NCI-H82 treated with DMSO at 0.1 percent for 48 hours (cell line): Measurements from ENCODE around the gene FPGS.

Experiments
- DNase-seq: peaks from one replicate; lab custom pipeline; 2025; ENCODE audit not compliant: unreplicated experiment; lab: John Stamatoyannopoulos, UW

FPGS gene

DNA sequence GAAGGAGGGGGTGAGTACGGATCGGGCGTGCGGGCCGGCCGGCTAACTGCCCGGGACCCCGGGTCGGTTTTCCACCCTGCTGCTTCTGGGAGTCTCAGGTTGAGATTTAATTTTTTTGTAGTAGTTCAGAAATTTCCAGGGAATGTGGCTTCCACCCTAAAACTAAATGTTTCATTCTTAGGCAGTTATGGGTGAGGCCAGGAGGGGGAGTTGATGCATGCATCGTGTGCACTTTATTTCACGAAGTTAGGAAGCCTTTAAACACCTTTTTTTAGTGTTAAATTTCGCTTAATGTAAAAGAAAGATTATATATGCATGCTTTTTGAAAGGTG lies 15.9 kb upstream of the FPGS start:
- DNase-seq, result no peak

GRCh38 chr9:127788337-127789011 lies 14.2 kb upstream of the FPGS start:
- DNase-seq, result no peak

GRCh38 chr9:127789179-127789578 lies 13.5 kb upstream of the FPGS start:
- DNase-seq, result no peak

DNA sequence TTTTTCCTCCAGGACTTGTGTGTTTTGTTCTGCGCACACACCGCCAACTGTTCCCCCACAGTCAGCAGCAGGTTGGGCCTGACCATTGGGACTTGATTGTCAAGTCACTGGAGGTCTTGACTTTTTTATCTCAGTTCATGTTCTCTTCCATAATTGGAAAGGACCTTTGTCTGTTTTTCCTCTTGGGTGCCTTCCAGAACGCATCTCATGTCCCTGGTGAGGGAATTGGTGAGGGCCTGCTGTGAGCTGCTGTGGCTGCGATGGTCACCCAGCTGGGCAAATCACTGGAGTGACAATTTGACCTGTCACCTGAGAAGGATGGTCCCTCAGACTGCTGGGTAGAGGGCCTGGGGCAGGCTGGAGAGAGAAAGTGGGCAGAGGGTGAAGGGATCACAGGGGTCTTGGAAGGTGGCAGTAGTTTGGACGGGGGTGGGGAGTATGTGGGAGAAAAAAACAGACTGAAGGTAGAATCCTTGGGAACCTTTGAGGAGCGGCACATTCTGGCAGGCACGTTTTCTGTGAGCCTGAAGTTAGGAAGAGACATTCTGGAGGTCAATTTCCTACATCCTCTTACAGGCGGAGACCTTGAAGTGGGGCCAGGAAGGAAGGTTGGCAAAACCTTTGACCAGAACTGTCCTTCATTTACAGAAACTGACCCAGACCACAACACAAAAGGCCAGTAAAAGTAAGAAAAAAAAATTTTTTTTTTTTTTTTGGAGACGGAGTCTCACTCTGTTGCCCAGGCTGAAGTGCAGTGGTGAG lies 12.4 kb upstream of the FPGS start:
- DNase-seq, result no peak

DNA sequence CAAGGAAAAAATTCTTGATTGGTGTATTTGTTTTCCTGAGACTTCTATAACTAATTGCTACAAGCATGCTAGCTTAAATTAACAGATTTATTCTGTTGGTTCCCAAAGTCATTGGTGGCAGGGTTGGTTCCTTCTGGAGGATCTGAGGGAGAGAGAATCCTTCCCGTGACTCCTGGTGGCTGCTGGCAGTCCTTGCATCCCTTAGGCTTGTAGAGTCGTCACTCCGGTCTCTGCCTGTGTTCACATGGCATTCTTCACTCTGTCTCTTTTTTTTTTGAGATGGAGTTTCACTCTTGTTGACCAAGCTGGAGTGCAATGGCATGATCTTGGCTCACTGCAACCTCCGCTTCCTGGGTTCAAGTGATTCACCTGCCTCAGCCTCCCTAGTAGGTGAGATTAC lies 11.6 kb upstream of the FPGS start:
- DNase-seq, result no peak

DNA sequence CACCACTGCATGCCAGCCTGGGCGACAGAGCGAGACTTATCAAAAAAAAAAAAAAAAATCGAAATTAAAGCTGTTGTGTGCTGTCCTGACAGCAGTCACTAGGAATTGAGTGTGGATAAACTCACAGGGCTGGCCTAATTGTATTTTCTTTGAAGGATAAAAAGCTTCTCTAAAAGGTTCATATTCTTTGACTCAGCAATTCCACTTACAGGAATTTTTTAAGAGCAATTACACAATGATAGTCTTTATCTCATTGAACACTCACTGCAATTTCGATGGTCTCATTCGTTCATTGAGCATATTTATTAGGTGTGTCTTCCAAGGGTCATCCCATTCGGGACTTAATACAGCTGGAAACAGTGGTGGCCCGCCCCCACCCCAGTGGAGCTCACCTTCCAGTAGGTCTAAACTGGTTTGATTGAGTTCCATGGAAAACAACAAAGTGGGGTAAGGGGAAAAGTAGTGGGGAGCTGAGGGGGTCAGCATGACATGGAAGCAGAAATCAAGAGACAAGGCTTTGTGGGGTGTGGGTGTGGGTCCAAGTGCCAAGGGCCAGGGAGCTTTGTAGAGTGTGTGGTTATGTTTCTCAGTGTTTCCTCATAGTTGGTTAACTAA lies 10.2 kb upstream of the FPGS start:
- DNase-seq, result no peak

GRCh38 chr9:127793093-127793708 lies 9.5 kb upstream of the FPGS start:
- DNase-seq, result peak; percentile 37

DNA sequence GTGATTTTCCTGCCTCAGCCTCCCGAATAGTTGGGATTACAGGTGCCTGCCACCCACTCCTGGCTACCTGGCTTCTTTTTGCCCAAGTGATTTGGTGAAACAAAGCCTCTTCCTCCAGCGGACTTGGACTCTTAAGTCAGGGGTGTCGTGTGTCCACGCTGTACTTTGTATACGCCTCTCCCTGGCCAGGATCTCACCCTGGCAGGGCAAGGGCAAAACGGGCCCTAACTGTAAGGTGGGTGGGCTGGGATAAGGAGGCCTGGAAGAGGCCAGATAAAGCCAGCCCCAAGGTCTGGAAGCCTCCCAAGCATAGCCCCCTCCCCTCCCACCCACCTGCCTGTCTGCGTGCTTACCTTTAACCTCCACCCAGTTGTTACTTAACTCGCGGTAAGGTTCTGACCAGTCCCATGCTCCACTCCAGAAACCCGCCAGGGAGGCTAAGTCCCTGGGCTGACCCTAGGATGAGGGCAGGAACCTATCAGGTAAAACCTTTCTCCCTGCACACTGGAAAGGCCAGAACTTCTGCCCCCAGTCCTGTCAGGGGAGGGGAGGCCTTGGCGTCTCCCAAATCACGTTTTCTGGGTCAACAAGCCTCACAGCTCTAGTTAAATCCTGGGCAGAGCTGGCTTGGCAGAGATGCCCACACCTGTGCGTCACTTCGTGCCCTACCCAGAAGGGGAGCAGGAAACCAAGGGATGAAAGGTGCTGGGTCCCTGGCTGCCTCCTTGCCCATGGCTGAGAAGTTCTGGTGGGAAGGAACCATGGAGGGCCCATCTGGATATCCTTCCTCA lies 8.5 kb upstream of the FPGS start:
- DNase-seq, result no peak

GRCh38 chr9:127796225-127796813 lies 6.4 kb upstream of the FPGS start:
- no peak for DNase-seq

GRCh38 chr9:127796852-127797370 lies 5.8 kb upstream of the FPGS start:
- no peak for DNase-seq

DNA sequence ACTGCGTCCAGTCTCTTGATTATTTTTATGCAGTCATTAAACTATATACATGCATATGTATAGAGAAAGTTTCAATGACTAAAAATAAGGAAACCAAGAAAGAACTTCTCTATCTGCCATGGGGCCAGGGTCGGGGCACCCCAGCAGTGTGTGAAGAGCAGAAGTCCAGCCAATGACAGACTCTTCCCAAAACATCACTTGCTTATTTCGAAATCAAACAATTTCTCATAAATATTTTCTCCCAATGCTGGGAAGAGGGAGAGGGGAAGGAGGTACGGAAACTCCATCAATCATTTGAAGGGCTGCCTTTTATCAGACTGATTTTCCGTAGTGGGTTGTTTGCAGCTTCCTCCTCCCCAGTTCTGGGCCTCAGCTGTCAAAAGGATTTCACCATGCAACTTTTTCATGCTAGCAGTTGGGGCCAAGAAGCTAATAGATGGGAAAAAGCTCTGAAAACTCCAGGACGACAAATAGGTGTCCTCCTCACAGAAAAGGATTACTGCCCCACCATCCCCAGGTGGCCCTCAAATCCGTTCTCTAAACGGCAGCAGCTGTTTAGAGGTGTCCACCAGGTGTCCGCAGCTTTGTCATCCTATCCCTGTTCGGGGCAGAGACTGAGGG lies 617 bp upstream of the FPGS start:
- peak; percentile 43 for DNase-seq

GRCh38 chr9:127803507-127804352 lies 1.0 kb downstream of the FPGS start:
- DNase-seq, result no peak

DNA sequence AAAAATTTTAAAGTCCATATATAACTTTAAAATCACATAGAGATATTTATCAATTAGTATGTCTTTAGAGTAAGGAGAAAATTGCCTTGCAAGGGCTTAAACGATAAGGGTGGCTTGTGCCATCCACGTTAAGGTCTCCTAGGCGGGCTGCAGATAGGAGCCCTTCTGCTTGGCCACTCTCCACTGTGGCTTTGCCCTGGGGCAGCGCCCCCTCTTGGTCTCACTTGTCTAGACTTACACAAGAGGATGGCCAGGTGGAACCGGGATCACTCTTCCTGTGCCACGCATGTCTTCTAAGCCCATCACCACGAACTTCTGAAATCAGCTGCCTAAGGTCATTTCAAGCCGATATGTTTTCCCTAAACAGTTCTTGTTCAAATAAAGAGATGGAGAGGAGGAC lies 2.9 kb downstream of the FPGS start:
- DNase-seq, result no peak

GRCh38 chr9:127806871-127807270 lies 4.2 kb downstream of the FPGS start:
- no peak for DNase-seq

DNA sequence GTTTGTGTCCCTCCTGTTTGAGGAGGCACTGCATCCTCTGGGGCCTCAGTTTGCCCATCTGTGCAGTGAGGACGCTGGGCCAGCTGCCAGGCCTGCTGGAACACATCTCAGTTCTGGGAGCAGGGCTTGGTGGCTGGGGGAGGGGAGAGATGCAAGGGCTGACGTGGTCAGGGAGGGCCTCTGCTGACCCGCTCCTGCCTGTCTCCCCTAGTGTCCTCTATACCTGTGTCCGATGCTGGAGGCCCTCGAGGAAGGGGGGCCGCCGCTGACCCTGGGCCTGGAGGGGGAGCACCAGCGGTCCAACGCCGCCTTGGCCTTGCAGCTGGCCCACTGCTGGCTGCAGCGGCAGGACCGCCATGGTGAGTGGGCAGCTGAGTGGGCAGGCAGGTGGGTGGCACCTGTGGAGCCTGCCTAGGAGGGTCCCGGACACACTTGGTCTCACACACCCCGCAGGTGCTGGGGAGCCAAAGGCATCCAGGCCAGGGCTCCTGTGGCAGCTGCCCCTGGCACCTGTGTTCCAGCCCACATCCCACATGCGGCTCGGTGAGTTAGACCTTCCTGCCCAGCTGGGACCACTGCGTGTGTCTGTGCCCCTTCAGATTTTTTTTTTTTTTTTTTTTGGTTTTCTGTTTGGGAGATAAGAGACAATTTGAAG lies 5.8 kb downstream of the FPGS start:
- DNase-seq, result no peak

- DNase-seq, result no peak
Observed at GRCh38 chr9:127809002-127809539, 6.4 kb downstream of the FPGS start.

GRCh38 chr9:127809540-127810377 lies 7.1 kb downstream of the FPGS start:
- DNase-seq, result no peak
